CD14-positive monocyte (primary cell): ENCODE data around the gene MIAT. TPM values are rescaled to one million over a fixed set of nuclear protein-coding genes. Genes with fewer than 3 reads are reported as not detected.
A peak's percentile ranks its signal among the peaks of the same experiment; 100 is the strongest.

ENCODE experiments used
- DNase-seq, 3 donors: peaks; one replicate each; pipeline ENCODE4 v3.0.0-alpha.2; 2011 to 2022
- H2AFZ ChIP-seq: 2 replicates; pipeline ENCODE4 v1.6.0; 2012; ENCODE audit warnings: mild to moderate bottlenecking, low read depth, low read length, inconsistent platforms; ENCODE audit not compliant: insufficient read depth, poor library complexity, severe bottlenecking
- H3K27ac ChIP-seq, 2 donors: 1 replicate in 1 of 2; 2 replicates in 1 of 2; pipeline ENCODE4 v1.5.1; 2012 to 2013; ENCODE audit warnings: low read length in 2 of 2, control low read depth in 1 of 2, inconsistent platforms in 1 of 2, low read depth in 1 of 2, mild to moderate bottlenecking in 1 of 2
- H3K27me3 ChIP-seq, 2 donors: one replicate each; pipeline versions ENCODE4 v1.6.0 to v1.6.1; 2011 to 2013; ENCODE audit warnings: low read length in 2 of 2; ENCODE audit not compliant: control insufficient read depth in 2 of 2, insufficient read depth in 2 of 2
- H3K36me3 ChIP-seq, 2 donors: replicated peaks in 1 of 2; 1 replicate in 1 of 2; 2 replicates in 1 of 2; pipeline versions ENCODE4 v1.5.1 to v1.6.1; 2012 to 2013; ENCODE audit warnings: low read length in 2 of 2, control low read depth in 1 of 2, inconsistent platforms in 1 of 2, mild to moderate bottlenecking in 1 of 2; ENCODE audit not compliant: insufficient read depth in 2 of 2, control insufficient read depth in 1 of 2
- H3K4me1 ChIP-seq, 2 donors: 1 replicate in 1 of 2; 2 replicates in 1 of 2; pipeline versions ENCODE4 v1.5.1 to v1.6.1; 2012 to 2013; ENCODE audit warnings: low read length in 2 of 2, control low read depth in 1 of 2, inconsistent platforms in 1 of 2, mild to moderate bottlenecking in 1 of 2, moderate library complexity in 1 of 2; ENCODE audit not compliant: insufficient read depth in 2 of 2, control insufficient read depth in 1 of 2
- H3K4me2 ChIP-seq: replicated peaks from 2 replicates; pipeline ENCODE3; 2012; ENCODE audit warnings: low read length, moderate library complexity, mild to moderate bottlenecking; ENCODE audit not compliant: poor library complexity, severe bottlenecking; ENCODE audit errors: extremely low read depth
- H3K4me3 ChIP-seq, 3 experiments: fragments of 200-600 bp in 1 of 3; sonication (generic) in 1 of 3; replicated peaks in 1 of 3; 1 replicate in 2 of 3; 2 replicates in 1 of 3; pipeline ENCODE4 v1.5.1; 2011 to 2013; ENCODE audit warnings: low read length in 3 of 3, mild to moderate bottlenecking in 3 of 3, control low read depth in 2 of 3, low read depth in 2 of 3, inconsistent platforms in 1 of 3, moderate library complexity in 1 of 3
- H3K79me2 ChIP-seq: 2 replicates; pipeline ENCODE4 v1.6.0; 2012; ENCODE audit warnings: mild to moderate bottlenecking, control low read depth, inconsistent platforms, low read length, moderate library complexity; ENCODE audit not compliant: insufficient read depth
- H3K9ac ChIP-seq: 2 replicates; pipeline ENCODE4 v1.6.0; 2017; ENCODE audit warnings: low read length, mild to moderate bottlenecking; ENCODE audit not compliant: insufficient read depth, poor library complexity, severe bottlenecking
- H3K9me3 ChIP-seq, 2 donors: replicated peaks in 1 of 2; 1 replicate in 1 of 2; 2 replicates in 1 of 2; pipeline versions ENCODE4 v1.5.1 to v1.6.1; 2012 to 2013; ENCODE audit warnings: low read length in 2 of 2, control low read depth in 1 of 2; ENCODE audit not compliant: control insufficient read depth in 1 of 2, insufficient read depth in 1 of 2
- H4K20me1 ChIP-seq: 2 replicates; pipeline ENCODE4 v1.6.0; 2012; ENCODE audit warnings: mild to moderate bottlenecking, low read length, control low read depth, moderate library complexity; ENCODE audit not compliant: insufficient read depth
- H3K27ac Mint-ChIP-seq, 7 donors: one replicate each; pipeline ENCODE4 v1.8.0; 2020; ENCODE audit warnings: mild to moderate bottlenecking in 7 of 7, mixed read lengths in 7 of 7, moderate library complexity in 6 of 7, inconsistent platforms in 2 of 7
- H3K27me3 Mint-ChIP-seq, 3 donors: one replicate each; pipeline ENCODE4 v1.8.0; 2021 to 2022; ENCODE audit warnings: low read depth in 3 of 3, mild to moderate bottlenecking in 3 of 3, mixed read lengths in 3 of 3, moderate library complexity in 3 of 3, inconsistent platforms in 1 of 3
- H3K36me3 Mint-ChIP-seq, 2 donors: one replicate each; pipeline ENCODE4 v1.8.0; 2020; ENCODE audit warnings: mixed read lengths in 2 of 2, inconsistent platforms in 1 of 2, mild to moderate bottlenecking in 1 of 2
- H3K4me1 Mint-ChIP-seq: one replicate; pipeline ENCODE4 v1.8.0; 2020; ENCODE audit warnings: mild to moderate bottlenecking, mixed read lengths
- H3K4me3 Mint-ChIP-seq, 2 donors: one replicate each; pipeline ENCODE4 v1.8.0; 2020; ENCODE audit warnings: mild to moderate bottlenecking in 2 of 2, mixed read lengths in 2 of 2, moderate library complexity in 1 of 2
- H3K9me3 Mint-ChIP-seq, 7 donors: one replicate each; pipeline ENCODE4 v1.8.0; 2020 to 2022; ENCODE audit warnings: mixed read lengths in 7 of 7, mild to moderate bottlenecking in 6 of 7, moderate library complexity in 6 of 7, inconsistent platforms in 2 of 7
- CTCF ChIP-seq: fragments of 200-600 bp; IDR thresholded peaks from one replicate; pipeline ENCODE4 v1.8.0; 2022; ENCODE audit warnings: antibody characterized with exemption, mild to moderate bottlenecking
- WGBS: methylation state at CpG from one replicate; pipeline ENCODE4 v1.1.5; 2013; ENCODE audit warnings: missing lambda C conversion rate; ENCODE audit not compliant: insufficient coverage; 5-methylcytosine and 5-hydroxymethylcytosine counted together
- intact Hi-C, 2 donors: fragments of 100-400 bp; cut with micrococcal nuclease; formaldehyde crosslinking; loops; one replicate each; pipeline versions ENCODE4 v1.15.0 to v1.15.1; 2023
- polyA plus RNA-seq, 3 donors: library from polyadenylated mRNA; depleted of rRNA in 1 of 3; unstranded in 2 of 3; stranded (reverse) in 1 of 3; fragments of 300-500 nt in 2 of 3; fragments of >200 nt in 1 of 3; fragmentation: Illumina TruSeq in 2 of 3; gene quantifications; 1 replicate in 2 of 3; 2 replicates in 1 of 3; pipeline ENCODE4 v1.2.3, GENCODE V29; 2012 to 2021

Gene MIAT
- polyA plus RNA-seq, 3 donors: 0.02 to 0.17 (median 0.03) TPM

GRCh38 chr22:26718905-26719304 is 61.5 kb downstream of the MIAT start:
- no peak overlapping the region for H2AFZ ChIP-seq
- H3K79me2 ChIP-seq: no peaks in the 10 kb centered on the region
- H3K27me3 ChIP-seq: no peaks in the 10 kb centered on the region
- H3K4me3 Mint-ChIP-seq: no peak overlapping the region
- no peak for DNase-seq
- peaks cover 7% of the 10 kb centered on the region for H4K20me1 ChIP-seq
- H3K9me3 Mint-ChIP-seq: peaks cover 0 to 3% (median 0%) of the 10 kb centered on the region in 7 donors
- H3K36me3 ChIP-seq: peaks cover 39 to 85% of the 10 kb centered on the region in 2 donors
- peaks cover 0 to 2% of the 10 kb centered on the region in 2 donors for H3K4me1 ChIP-seq
- no peaks in the 10 kb centered on the region for H3K9me3 ChIP-seq
- no peak for TF ChIP-seq CTCF
- H3K4me2 ChIP-seq: no peak overlapping the region
- H3K4me3 ChIP-seq: no peak overlapping the region
- H3K27ac ChIP-seq: no peak overlapping the region
- H3K27me3 Mint-ChIP-seq: peaks cover 0 to 2% (median 0%) of the 10 kb centered on the region in 3 donors
- H3K9ac ChIP-seq: no peak overlapping the region
- intact Hi-C loops: no loop called here
- peaks cover 75 to 82% of the 10 kb centered on the region in 2 donors for H3K36me3 Mint-ChIP-seq
- 89% methylated on average over 2 of the region's 4 CpGs for WGBS
- peak overlapping the region in 1 of 7 donors; percentile 27 for H3K27ac Mint-ChIP-seq
- peaks cover 8% of the 10 kb centered on the region for H3K4me1 Mint-ChIP-seq

GRCh38 chr22:26722159-26722558 is 64.8 kb downstream of the MIAT start:
- no peak overlapping the region for H3K4me3 Mint-ChIP-seq

More at GRCh38 chr22:26722159-26722558, 64.8 kb downstream of the MIAT start:
- Histone ChIP-seq H3K4me3 (no peak overlapping the region), H3K79me2 (no peaks in the 10 kb centered on the region), H3K27me3 (no peaks in the 10 kb centered on the region), H3K9ac (no peak overlapping the region), H3K9me3 (no peaks in the 10 kb centered on the region), H4K20me1 (no peaks in the 10 kb centered on the region), H2AFZ (no peak overlapping the region), H3K27ac (no peak overlapping the region), H3K36me3 (peaks cover 41 to 76% of the 10 kb centered on the region in 2 donors), H3K4me1 (peaks cover 14 to 18% of the 10 kb centered on the region in 2 donors), H3K4me2 (no peak overlapping the region)
- intact Hi-C loops: no loop called here
- TF ChIP-seq CTCF: no peak
- 94% methylated on average over 3 of the region's 3 CpGs for WGBS
- no peak overlapping the region for H3K27ac Mint-ChIP-seq
- H3K36me3 Mint-ChIP-seq: peaks cover 72 to 77% of the 10 kb centered on the region in 2 donors
- peaks cover 0 to 7% (median 3%) of the 10 kb centered on the region in 7 donors for H3K9me3 Mint-ChIP-seq
- peaks cover 0 to 4% (median 0%) of the 10 kb centered on the region in 3 donors for H3K27me3 Mint-ChIP-seq
- H3K4me1 Mint-ChIP-seq: peaks cover 31% of the 10 kb centered on the region
- DNase-seq: no peak
